Activated CD8-positive, alpha-beta memory T cell treated with anti-CD3 and anti-CD28 coated beads, Interleukin-2, amount 50 U/mL, for 4 hours (primary cell): ENCODE data around the gene SEMA3G.

Source experiments
- DNase-seq: peaks from one replicate; pipeline ENCODE4 v3.0.0-alpha.2; 2020

Gene SEMA3G

GRCh38 chr3:52479037-52479876, 34.4 kb upstream of the SEMA3G start:
- DNase-seq = no peak

- no peak for DNase-seq
Measured at GRCh38 chr3:52477796-52478095, 32.8 kb upstream of the SEMA3G start.

GRCh38 chr3:52477076-52477795, 32.3 kb upstream of the SEMA3G start:
- DNase-seq = no peak

- no peak for DNase-seq
Measured at GRCh38 chr3:52473026-52473425, 28.1 kb upstream of the SEMA3G start.

- no peak for DNase-seq
Measured at GRCh38 chr3:52472239-52473000, 27.5 kb upstream of the SEMA3G start.

GRCh38 chr3:52471371-52472238, 26.7 kb upstream of the SEMA3G start:
- no peak for DNase-seq

GRCh38 chr3:52470920-52471319, 26.0 kb upstream of the SEMA3G start:
- no peak for DNase-seq

- DNase-seq = no peak
Measured at GRCh38 chr3:52469001-52469400, 24.1 kb upstream of the SEMA3G start.

- no peak for DNase-seq
Measured at GRCh38 chr3:52468336-52468735, 23.4 kb upstream of the SEMA3G start.

- DNase-seq = no peak
Measured at GRCh38 chr3:52463416-52463815, 18.5 kb upstream of the SEMA3G start.

- no peak for DNase-seq
Measured at GRCh38 chr3:52461874-52462273, 17.0 kb upstream of the SEMA3G start.

GRCh38 chr3:52458770-52459545, 14.1 kb upstream of the SEMA3G start:
- no peak for DNase-seq

GRCh38 chr3:52458031-52458760, 13.3 kb upstream of the SEMA3G start:
- DNase-seq = no peak

GRCh38 chr3:52456800-52457183, 11.9 kb upstream of the SEMA3G start:
- no peak for DNase-seq

- DNase-seq = no peak
Measured at GRCh38 chr3:52456169-52456799, 11.4 kb upstream of the SEMA3G start.

- peak; percentile 99 for DNase-seq
Measured at GRCh38 chr3:52455283-52456168, 10.6 kb upstream of the SEMA3G start, which contains the start of gene NISCH. NISCH (plus strand) TSS chr3:52455604; CDS start chr3:52455642, 38 bp downstream.

- no peak for DNase-seq
Measured at GRCh38 chr3:52454938-52455282, 10.0 kb upstream of the SEMA3G start.

GRCh38 chr3:52454250-52454937, 9.5 kb upstream of the SEMA3G start:
- DNase-seq = no peak
